Bronchial epithelial cell (primary cell): Measurements from ENCODE around the gene ESPL1. TPM values are rescaled to one million over a fixed set of nuclear protein-coding genes. Genes with fewer than 3 reads are reported as not detected.

Source experiments
- total RNA-seq: library from RNA; depleted of rRNA; stranded (reverse); fragments of >200 nt; gene quantifications from 2 replicates; pipeline ENCODE4 v1.2.1, GENCODE V29; 2014

ESPL1 gene
- total RNA-seq, 1 donor from 2014 or later: 0.26 TPM

Other genes starting within 250 kb of the ESPL1 start
- gene TNS2, start 218.2 kb upstream of the ESPL1 start, total RNA-seq: 1.3 and 1.8 TPM in 2 replicates
- 18.7 and 25.9 TPM in 2 replicates for gene SPRYD3, start 188.9 kb upstream of the ESPL1 start, total RNA-seq
- 75.5 and 81.6 TPM in 2 replicates for gene IGFBP6, start 170.6 kb upstream of the ESPL1 start, total RNA-seq
- not detected in 2 replicates for gene SOAT2, start 164.8 kb upstream of the ESPL1 start, total RNA-seq
- gene ZNF740, start 87.6 kb upstream of the ESPL1 start, total RNA-seq: 15.2 and 16.6 TPM in 2 replicates
- 6.6 and 11.1 TPM in 2 replicates for gene CSAD, start 87.4 kb upstream of the ESPL1 start, total RNA-seq
- gene ITGB7, start 61.0 kb upstream of the ESPL1 start, total RNA-seq: 8.4 and 15.7 TPM in 2 replicates
- 24.7 and 74.6 TPM in 2 replicates for gene RARG, start 36.1 kb upstream of the ESPL1 start, total RNA-seq
- 341 and 429 TPM in 2 replicates for gene PFDN5, start 27.2 kb downstream of the ESPL1 start, total RNA-seq
- gene MYG1, start 31.4 kb downstream of the ESPL1 start, total RNA-seq: 24.3 and 29.7 TPM in 2 replicates
- 28.9 and 31.9 TPM in 2 replicates for gene AAAS, start 53.3 kb downstream of the ESPL1 start, total RNA-seq
- not detected in 2 replicates for gene SP7, start 68.1 kb downstream of the ESPL1 start, total RNA-seq
- gene SP1, start 111.9 kb downstream of the ESPL1 start, total RNA-seq: 23.7 and 30.0 TPM in 2 replicates
- gene AMHR2, start 155.6 kb downstream of the ESPL1 start, total RNA-seq: not detected in 2 replicates
- gene PRR13, start 173.4 kb downstream of the ESPL1 start, total RNA-seq: 29.0 and 40.5 TPM in 2 replicates
- 128 and 133 TPM in 2 replicates for gene PCBP2, start 183.8 kb downstream of the ESPL1 start, total RNA-seq
- gene MAP3K12, start 231.2 kb downstream of the ESPL1 start, total RNA-seq: 2.0 and 3.9 TPM in 2 replicates
- 27.6 and 32.4 TPM in 2 replicates for gene TARBP2, start 233.0 kb downstream of the ESPL1 start, total RNA-seq
- not detected in 2 replicates for gene NPFF, start 239.2 kb downstream of the ESPL1 start, total RNA-seq